ENCODE measurements around the gene BDKRB2. TPM values are rescaled to one million over a fixed set of nuclear protein-coding genes. Genes with fewer than 3 reads are reported as not detected.
A peak's percentile ranks its signal among the peaks of the same experiment; 100 is the strongest.

The BDKRB2 gene
- total RNA-seq, 6 experiments from 2014 or later = 5.8 to 11.2 (median 9.1) TPM

DNA sequence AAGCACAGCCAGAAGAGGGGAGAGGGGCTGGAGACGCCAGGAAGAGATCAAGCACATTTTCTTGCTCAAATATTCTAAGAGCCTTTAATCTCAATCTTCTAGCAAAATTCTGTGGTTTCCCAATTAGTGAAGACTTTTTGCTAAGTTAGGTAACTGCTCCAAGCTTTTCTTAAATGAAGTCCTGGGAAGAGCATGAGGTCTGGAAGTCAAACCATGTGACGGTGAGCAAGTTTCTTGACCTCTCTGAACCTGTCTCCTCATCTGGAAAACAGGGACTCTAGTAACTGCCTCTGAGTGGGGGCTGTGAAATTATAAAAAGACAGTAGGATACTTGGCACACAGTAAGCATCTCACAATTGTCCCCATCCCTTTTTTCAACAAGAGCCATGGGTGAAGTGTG is 75.5 kb downstream of the BDKRB2 start:
- H3K27me3 Mint-ChIP-seq (ENCODE audit: insufficient read depth) = peaks cover 2% of the 10 kb centered on the region; the same call in 1 of the 2 replicates
- H3K4me1 Mint-ChIP-seq (ENCODE audit: low read depth) = peaks cover 23% of the 10 kb centered on the region
- H3K36me3 Mint-ChIP-seq (ENCODE audit: low read depth) = peaks cover 10% of the 10 kb centered on the region
- H3K4me3 Mint-ChIP-seq = no peak overlapping the region
- peaks cover 9% of the 10 kb centered on the region for H3K9me3 Mint-ChIP-seq
- H3K27ac Mint-ChIP-seq = no peak overlapping the region; the same call in 1 of the 2 replicates
- TF ChIP-seq CTCF (IDR thresholded peaks at IDR 0.05) = no peak
- no peak for DNase-seq

GRCh38 chr14:96281486-96281885 is 76.8 kb downstream of the BDKRB2 start:
- peaks cover 10% of the 10 kb centered on the region for H3K36me3 Mint-ChIP-seq (ENCODE audit: low read depth)
- no peak overlapping the region for H3K27ac Mint-ChIP-seq
- H3K27me3 Mint-ChIP-seq (ENCODE audit: insufficient read depth) = peaks cover 2% of the 10 kb centered on the region; the same call in 1 of the 2 replicates
- DNase-seq = no peak
- TF ChIP-seq CTCF (IDR thresholded peaks at IDR 0.05) = no peak
- H3K4me1 Mint-ChIP-seq (ENCODE audit: low read depth) = peaks cover 21% of the 10 kb centered on the region
- H3K4me3 Mint-ChIP-seq = no peak overlapping the region
- H3K9me3 Mint-ChIP-seq = peaks cover 9% of the 10 kb centered on the region

- Mint-ChIP-seq H3K27ac (no peak overlapping the region), H3K4me1 (ENCODE audit: low read depth) (peaks cover 21% of the 10 kb centered on the region), H3K9me3 (no peaks in the 10 kb centered on the region), H3K27me3 (ENCODE audit: insufficient read depth) (no peaks in the 10 kb centered on the region), H3K4me3 (no peak overlapping the region), H3K36me3 (ENCODE audit: low read depth) (peaks cover 5% of the 10 kb centered on the region; the same call in 1 of the 2 replicates)
- no peak for TF ChIP-seq CTCF (IDR thresholded peaks at IDR 0.05)
- no peak for DNase-seq
Measured at GRCh38 chr14:96284008-96284407, 79.4 kb downstream of the BDKRB2 start.

DNA sequence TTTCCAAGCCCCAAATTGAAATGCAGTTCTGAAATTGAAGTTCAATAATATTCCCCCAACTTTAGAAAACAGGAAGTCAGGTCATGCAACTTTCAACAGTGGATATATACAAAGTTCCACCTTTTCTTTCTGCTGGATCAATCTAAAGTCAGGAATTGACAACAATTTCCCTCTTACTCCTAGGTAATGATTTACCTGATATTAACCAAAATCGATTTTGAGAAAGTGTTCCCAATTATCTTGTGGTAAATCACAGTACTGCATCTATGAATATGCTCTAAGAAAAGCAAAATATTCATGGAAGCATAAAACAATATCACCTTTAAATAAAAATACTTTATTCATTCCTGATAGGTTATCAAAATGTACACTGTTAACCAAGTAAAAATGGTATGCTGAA is 79.8 kb downstream of the BDKRB2 start:
- Mint-ChIP-seq H3K9me3 (no peaks in the 10 kb centered on the region), H3K27me3 (ENCODE audit: insufficient read depth) (no peaks in the 10 kb centered on the region), H3K36me3 (ENCODE audit: low read depth) (peaks cover 5% of the 10 kb centered on the region; the same call in 1 of the 2 replicates), H3K27ac (no peak overlapping the region), H3K4me1 (ENCODE audit: low read depth) (peaks cover 17% of the 10 kb centered on the region), H3K4me3 (no peak overlapping the region)
- no peak for TF ChIP-seq CTCF (IDR thresholded peaks at IDR 0.05)
- DNase-seq = no peak

GRCh38 chr14:96285667-96286066 is 81.0 kb downstream of the BDKRB2 start:
- no peak for DNase-seq
- Mint-ChIP-seq H3K27ac (peak overlapping the region; percentile 37; the same call in 1 of the 2 replicates), H3K9me3 (no peaks in the 10 kb centered on the region), H3K4me3 (no peak overlapping the region; the same call in 1 of the 2 replicates), H3K36me3 (ENCODE audit: low read depth) (peaks cover 5% of the 10 kb centered on the region; the same call in 1 of the 2 replicates), H3K27me3 (ENCODE audit: insufficient read depth) (no peaks in the 10 kb centered on the region), H3K4me1 (ENCODE audit: low read depth) (peaks cover 7% of the 10 kb centered on the region; the same call in 1 of the 2 replicates)
- TF ChIP-seq CTCF (IDR thresholded peaks at IDR 0.05) = no peak
